Measurements from ENCODE around the gene CAMSAP1.

The CAMSAP1 gene

DNA sequence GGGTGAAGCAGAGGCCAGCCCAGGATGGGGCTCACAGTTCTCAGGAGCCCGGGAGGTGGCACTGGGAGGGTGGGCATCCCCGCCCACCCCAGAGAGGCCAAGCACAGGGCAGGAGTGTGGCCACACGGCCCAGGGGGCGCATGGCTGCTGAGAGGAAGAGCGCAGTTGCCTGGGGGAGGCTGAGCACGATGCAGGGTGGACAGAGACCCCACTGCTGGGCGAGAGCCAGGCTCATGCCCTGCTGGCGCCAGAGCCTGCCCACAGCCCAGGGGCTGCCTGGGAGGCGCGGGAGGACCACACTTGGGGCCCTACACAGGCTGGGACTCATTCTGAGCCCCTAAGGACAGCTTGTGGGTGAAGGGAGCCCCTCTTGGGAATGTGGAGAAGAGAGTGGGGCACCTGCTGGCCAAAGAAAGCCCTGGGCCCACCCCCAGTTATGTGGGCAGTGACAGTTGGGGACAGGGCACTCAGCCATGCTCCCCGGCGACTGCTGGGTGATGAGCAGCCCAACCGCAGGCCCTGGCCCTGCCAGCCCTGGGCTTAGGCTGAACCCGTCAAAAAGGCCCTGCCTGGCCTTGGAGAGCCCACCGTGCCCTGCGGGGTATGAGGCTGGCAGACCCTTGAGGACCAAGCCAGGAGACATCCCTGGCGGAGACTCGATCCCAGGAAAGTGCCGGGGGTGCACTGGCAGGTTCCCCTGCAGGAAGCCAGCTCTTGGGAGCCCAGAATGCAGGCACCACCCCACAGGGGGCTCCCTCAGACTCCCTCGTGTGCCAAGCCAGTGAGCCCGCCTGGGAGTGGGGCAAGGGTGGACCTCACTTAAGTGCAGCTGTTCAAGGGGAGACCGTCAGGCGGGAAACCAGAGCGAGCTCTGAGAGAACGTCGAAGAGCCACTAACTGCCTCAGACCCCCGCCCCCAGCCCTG is 21.6 kb upstream of the CAMSAP1 start:
- in situ Hi-C loops (cut with MboI; ENCODE audit: low pct_unique_long_range_greater_than_20kb, low sequenced_read_pairs, unreplicated experiment): no loop called here

DNA sequence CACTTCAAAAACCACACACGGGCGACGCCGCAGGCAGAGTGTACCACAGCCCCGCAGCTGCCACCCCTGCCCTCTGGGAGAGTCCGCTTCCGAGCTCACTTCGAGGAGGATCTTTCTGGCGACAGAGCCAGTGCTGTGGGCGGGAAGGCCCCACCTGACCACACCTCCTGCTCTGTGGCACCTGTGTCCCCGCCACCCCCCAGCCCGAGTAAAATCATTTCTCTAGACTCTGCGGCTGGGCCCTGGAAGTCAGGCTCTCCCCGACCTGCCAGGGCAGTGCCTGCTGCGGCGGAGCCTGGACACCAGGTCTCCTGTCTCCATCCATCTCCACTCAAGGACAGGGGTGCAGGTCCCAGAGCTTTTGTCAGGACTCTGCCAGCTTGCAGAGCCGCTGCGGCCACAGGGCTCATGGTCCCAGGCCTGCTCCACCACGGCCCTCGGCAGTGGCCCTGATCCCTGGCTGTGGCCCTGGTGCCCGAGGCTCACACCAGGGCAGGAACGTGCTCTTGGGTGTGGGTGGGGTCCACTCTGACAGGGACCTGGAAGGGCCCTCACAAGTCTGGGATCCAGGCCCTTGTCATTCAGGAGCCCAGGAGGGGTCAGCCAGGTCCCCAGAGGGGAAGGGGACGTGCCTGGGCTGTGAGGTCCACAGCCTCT is 20.9 kb upstream of the CAMSAP1 start:
- in situ Hi-C loops (cut with MboI; ENCODE audit: low pct_unique_long_range_greater_than_20kb, low sequenced_read_pairs, unreplicated experiment): no loop called here
- no peak for DNase-seq (ENCODE audit: low spot score)
- TF ChIP-seq, protein P1, sequence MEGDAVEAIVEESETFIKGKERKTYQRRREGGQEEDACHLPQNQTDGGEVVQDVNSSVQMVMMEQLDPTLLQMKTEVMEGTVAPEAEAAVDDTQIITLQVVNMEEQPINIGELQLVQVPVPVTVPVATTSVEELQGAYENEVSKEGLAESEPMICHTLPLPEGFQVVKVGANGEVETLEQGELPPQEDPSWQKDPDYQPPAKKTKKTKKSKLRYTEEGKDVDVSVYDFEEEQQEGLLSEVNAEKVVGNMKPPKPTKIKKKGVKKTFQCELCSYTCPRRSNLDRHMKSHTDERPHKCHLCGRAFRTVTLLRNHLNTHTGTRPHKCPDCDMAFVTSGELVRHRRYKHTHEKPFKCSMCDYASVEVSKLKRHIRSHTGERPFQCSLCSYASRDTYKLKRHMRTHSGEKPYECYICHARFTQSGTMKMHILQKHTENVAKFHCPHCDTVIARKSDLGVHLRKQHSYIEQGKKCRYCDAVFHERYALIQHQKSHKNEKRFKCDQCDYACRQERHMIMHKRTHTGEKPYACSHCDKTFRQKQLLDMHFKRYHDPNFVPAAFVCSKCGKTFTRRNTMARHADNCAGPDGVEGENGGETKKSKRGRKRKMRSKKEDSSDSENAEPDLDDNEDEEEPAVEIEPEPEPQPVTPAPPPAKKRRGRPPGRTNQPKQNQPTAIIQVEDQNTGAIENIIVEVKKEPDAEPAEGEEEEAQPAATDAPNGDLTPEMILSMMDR (IDR thresholded peaks at IDR 0.05; ENCODE audit: extremely low read depth, insufficient read depth, missing control alignments): no peak

More for the DNA sequence above, 21.6 kb upstream of the CAMSAP1 start:
- no peak for DNase-seq (ENCODE audit: low spot score)
- TF ChIP-seq, protein P1 (IDR thresholded peaks at IDR 0.05; ENCODE audit: extremely low read depth, insufficient read depth, missing control alignments): no peak

DNA sequence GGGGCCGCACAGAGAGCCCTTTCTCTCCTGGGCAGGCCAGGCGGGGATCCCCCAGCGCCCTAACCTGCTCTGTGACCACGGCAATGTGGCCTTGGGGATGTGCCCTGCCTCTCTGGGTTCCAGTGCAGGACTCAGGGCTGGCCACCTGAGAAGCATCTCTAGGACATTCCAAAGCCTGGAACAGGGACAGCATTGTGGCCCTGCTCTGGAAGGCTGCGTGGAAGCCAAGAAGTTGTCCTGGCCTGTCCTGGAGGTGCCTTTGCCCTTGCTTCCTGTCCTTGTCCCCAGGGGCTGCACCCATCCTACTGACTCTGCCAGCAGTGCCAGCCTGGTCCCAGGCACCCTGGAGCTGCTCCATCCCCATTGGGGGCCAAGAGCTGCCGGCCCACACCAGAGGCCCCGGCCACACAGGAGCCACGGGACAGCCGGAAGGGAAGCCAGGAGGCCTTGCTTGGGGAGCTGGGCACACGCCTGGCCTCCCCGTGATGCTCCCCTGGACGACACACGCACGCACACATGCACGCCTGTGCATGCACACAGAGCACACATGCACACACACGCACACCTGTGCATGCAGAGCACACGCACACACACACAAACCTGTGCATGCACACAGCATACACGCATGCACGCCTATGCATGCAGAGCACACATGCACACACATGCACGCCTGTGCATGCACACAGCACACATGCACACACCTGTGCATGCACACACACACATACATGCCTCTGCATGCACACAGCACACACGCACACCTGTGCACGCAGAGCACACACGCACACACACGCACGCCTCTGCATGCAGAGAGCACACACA is 20.1 kb upstream of the CAMSAP1 start:
- DNase-seq (ENCODE audit: low spot score): no peak
- in situ Hi-C loops (cut with MboI; ENCODE audit: low pct_unique_long_range_greater_than_20kb, low sequenced_read_pairs, unreplicated experiment): no loop called here
- TF ChIP-seq, protein P1 (IDR thresholded peaks at IDR 0.05; ENCODE audit: extremely low read depth, insufficient read depth, missing control alignments): no peak

DNA sequence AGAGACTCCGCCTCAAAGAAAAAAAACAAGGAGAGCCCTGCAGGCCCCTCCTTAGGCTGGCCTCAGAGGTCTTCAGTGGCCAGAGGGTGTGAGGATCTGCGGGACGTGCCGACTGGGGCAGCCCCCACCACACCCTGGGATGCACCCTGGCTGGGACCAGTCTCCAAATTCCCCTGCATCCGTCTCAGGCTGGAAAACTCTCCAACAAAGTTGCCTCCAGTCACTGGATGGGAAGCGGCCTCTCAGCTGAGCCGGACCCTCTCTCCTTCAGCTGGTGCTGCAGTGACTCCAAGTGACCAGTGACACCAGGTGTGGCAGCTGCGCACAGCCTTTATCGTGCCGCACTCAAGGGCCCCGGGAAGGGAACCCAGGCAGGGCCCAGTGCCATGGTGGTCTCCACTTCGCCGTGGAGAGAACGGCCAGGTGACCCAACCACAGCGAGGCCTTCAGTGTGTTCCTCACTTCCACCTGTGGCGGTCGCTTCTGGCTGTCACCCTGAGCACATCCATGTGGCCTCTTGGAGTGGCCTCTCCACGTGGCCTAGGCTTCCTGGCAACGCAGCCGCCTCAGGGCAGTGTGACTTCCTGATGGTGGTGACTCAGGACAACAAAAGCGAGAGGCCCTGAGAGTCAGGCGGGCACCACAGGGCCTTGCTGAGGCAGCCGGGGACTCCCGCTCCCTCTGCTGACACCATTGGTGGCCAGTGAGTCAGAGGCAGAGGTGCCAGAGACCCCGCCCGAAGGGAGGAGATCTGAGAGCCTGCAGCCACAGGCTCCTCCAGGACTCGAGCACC is 19.3 kb upstream of the CAMSAP1 start:
- TF ChIP-seq, protein P1 (IDR thresholded peaks at IDR 0.05; ENCODE audit: extremely low read depth, insufficient read depth, missing control alignments): no peak
- in situ Hi-C loops (cut with MboI; ENCODE audit: low pct_unique_long_range_greater_than_20kb, low sequenced_read_pairs, unreplicated experiment): no loop called here
- DNase-seq (ENCODE audit: low spot score): no peak

DNA sequence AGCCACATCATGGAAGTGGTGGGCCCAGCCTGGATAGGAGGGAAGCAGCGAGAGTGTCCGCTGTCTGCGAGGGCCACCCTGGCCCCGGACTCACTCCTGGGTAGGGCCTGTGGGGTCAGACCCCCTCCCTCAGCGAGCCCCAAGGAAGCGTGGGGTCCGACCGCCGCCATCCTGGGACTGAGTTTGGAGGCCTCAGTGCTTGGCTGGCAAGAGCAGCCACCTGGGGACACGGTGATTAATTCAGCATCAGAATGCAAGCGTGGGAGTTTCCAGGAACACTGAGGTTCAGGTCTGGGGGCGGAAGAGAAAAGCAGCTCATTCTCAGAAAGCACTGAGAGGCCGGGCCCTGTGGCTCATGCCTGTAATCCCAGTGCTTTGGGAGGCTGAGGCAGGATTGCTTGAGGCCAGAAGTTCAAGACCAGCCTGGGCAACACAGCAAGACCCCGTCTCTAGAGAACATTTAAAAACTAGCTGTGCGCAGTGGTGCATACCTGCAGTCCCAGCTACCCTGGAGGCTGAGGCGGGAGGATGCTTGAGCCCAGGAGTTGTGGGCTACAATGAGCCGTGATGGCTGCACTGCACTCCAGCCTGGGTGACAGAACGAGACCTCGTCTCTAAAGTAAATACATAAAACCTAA is 18.3 kb upstream of the CAMSAP1 start:
- TF ChIP-seq, protein P1 (IDR thresholded peaks at IDR 0.05; ENCODE audit: extremely low read depth, insufficient read depth, missing control alignments): no peak
- DNase-seq (ENCODE audit: low spot score): peak; percentile 78
- in situ Hi-C loops (cut with MboI; ENCODE audit: low pct_unique_long_range_greater_than_20kb, low sequenced_read_pairs, unreplicated experiment): no loop called here

All from GM13977 (cell line).